Activated naive CD8-positive, alpha-beta T cell treated with anti-CD3 and anti-CD28 coated beads, Interleukin-2, amount 50 U/mL, for 16 hours (primary cell): ENCODE data around the gene POLG2.
"Not testable (repeated sequence)": the region's sequence is repeated elsewhere in the genome, so short reads cannot be mapped to it uniquely, and the experiment has no call there.

Source experiments
- DNase-seq: peaks from one replicate; pipeline ENCODE4 v3.0.0-alpha.2; 2020; ENCODE audit warnings: low read depth, low spot score

The POLG2 gene

GRCh38 chr17:64484380-64484779 is 12.5 kb downstream of the POLG2 start:
- no peak for DNase-seq

- no peak for DNase-seq
These were observed 15.9 kb downstream of the POLG2 start for GRCh38 chr17:64480951-64481350.

GRCh38 chr17:64477849-64478248 is 19.0 kb downstream of the POLG2 start:
- no peak for DNase-seq

- DNase-seq: no peak
These were observed 24.3 kb downstream of the POLG2 start for GRCh38 chr17:64472564-64472963.

GRCh38 chr17:64471440-64471839 is 25.4 kb downstream of the POLG2 start:
- no peak for DNase-seq

- DNase-seq: no peak
These were observed 26.2 kb downstream of the POLG2 start for GRCh38 chr17:64470625-64471024.

GRCh38 chr17:64466834-64467233 is 30.0 kb downstream of the POLG2 start:
- DNase-seq: not testable (repeated sequence)

- DNase-seq: no peak
These were observed 30.7 kb downstream of the POLG2 start for GRCh38 chr17:64466019-64466735.

GRCh38 chr17:64461788-64462187 is 35.1 kb downstream of the POLG2 start:
- DNase-seq: no peak

- no peak for DNase-seq
These were observed 35.9 kb downstream of the POLG2 start for GRCh38 chr17:64460955-64461354.

- not testable (repeated sequence) for DNase-seq
These were observed 37.0 kb downstream of the POLG2 start for GRCh38 chr17:64459818-64460217.

- DNase-seq: no peak
These were observed 37.5 kb downstream of the POLG2 start for GRCh38 chr17:64459284-64459747.

- no peak for DNase-seq
These were observed 38.1 kb downstream of the POLG2 start for GRCh38 chr17:64458756-64459155.

GRCh38 chr17:64457156-64457555 is 39.7 kb downstream of the POLG2 start:
- DNase-seq: no peak

- no peak for DNase-seq
These were observed 40.6 kb downstream of the POLG2 start for GRCh38 chr17:64455993-64456885.

GRCh38 chr17:64449545-64449944 is 47.3 kb downstream of the POLG2 start:
- DNase-seq: no peak

- no peak for DNase-seq
These were observed 48.0 kb downstream of the POLG2 start, which contains the start of gene MILR1 for GRCh38 chr17:64448665-64449512. Gene MILR1, plus strand, starts transcription at chr17:64449115. Its CDS starts 54 bp downstream, at chr17:64449169.

GRCh38 chr17:64447526-64447925 is 49.3 kb downstream of the POLG2 start:
- DNase-seq: no peak

- DNase-seq: no peak
These were observed 53.6 kb downstream of the POLG2 start for GRCh38 chr17:64443086-64443760.

- DNase-seq: no peak
These were observed 54.3 kb downstream of the POLG2 start for GRCh38 chr17:64442541-64442971.
